Spinal cord (tissue), 10 donors: ENCODE results near the gene TSC22D4. TPM values are rescaled to one million over a fixed set of nuclear protein-coding genes. Genes with fewer than 3 reads are reported as not detected.
"Not testable (repeated sequence)": the region's sequence is repeated elsewhere in the genome, so short reads cannot be mapped to it uniquely, and the experiment has no call there.

Source experiments
- DNase-seq, 6 donors: peaks; one replicate each; pipeline versions ENCODE4 v3.0.0 to v3.0.0-alpha.2; 2013 to 2015; ENCODE audit warnings: low spot score in 6 of 6, low read depth in 4 of 6
- H3K27ac ChIP-seq: one replicate; pipeline ENCODE4 v1.5.1; 2013; ENCODE audit warnings: low read depth, low read length, control low read depth
- H3K27me3 ChIP-seq: one replicate; pipeline ENCODE4 v1.6.1; 2013; ENCODE audit warnings: low read length; ENCODE audit not compliant: control insufficient read depth, insufficient read depth
- H3K36me3 ChIP-seq: one replicate; pipeline ENCODE4 v1.6.1; 2013; ENCODE audit warnings: low read length; ENCODE audit not compliant: control insufficient read depth, insufficient read depth
- H3K4me1 ChIP-seq: one replicate; pipeline ENCODE4 v1.6.1; 2013; ENCODE audit warnings: low read length; ENCODE audit not compliant: control insufficient read depth, insufficient read depth
- H3K4me3 ChIP-seq: one replicate; pipeline ENCODE4 v1.5.1; 2013; ENCODE audit warnings: low read depth, low read length, control low read depth
- H3K9me3 ChIP-seq: one replicate; pipeline ENCODE4 v1.6.1; 2013; ENCODE audit warnings: low read length; ENCODE audit not compliant: control insufficient read depth, insufficient read depth
- WGBS: methylation state at CpG from one replicate; pipeline ENCODE4 v1.1.5; 2013; ENCODE audit warnings: missing lambda C conversion rate; ENCODE audit not compliant: insufficient coverage; 5-methylcytosine and 5-hydroxymethylcytosine counted together
- long read RNA-seq, 4 donors: transcript quantifications; one replicate each; lab custom pipeline, GENCODE V29; 2026
- polyA plus RNA-seq, 2 donors: library from polyadenylated mRNA; unstranded; fragments of 120-200 nt; gene quantifications; one replicate each; pipeline ENCODE4 v1.2.1, GENCODE V29; 2013; ENCODE audit not compliant: insufficient read length in 2 of 2
- total RNA-seq, 2 donors: library from RNA; depleted of rRNA in 1 of 2; stranded (reverse); fragments of 120-200 nt in 1 of 2; fragments of >200 nt in 1 of 2; gene quantifications; one replicate each; pipeline versions ENCODE4 v1.2.3 to v1.2.4, GENCODE V29; 2013 to 2014
- donor health status: healthy.

Gene TSC22D4
- total RNA-seq (100 to 1,000 TPM in 1 of 2 donors, 10 to 100 TPM in 1; 67.4 to 141 TPM), polyA plus RNA-seq (100 to 1,000 TPM; 326 to 376 TPM)
- long read RNA-seq, donor 1, transcript TSC22D4-201 (5 exons, 2,383 nt), result minor isoform, 7 of 311 reads
- long read RNA-seq, donor 1, transcript TSC22D4-203 (3 exons, 1,071 nt), result major isoform, 203 of 311 reads
- long read RNA-seq, donor 1, partial matches to known transcripts, result 88 of 311 reads
- long read RNA-seq, donor 1, other reads (novel, unspliced or antisense), result 11 of 311 reads
- long read RNA-seq, donor 2, transcript TSC22D4-203 (3 exons, 1,071 nt), result major isoform, 138 of 166 reads
- long read RNA-seq, donor 2, partial matches to known transcripts, result 18 of 166 reads
- long read RNA-seq, donor 2, other reads (novel, unspliced or antisense), result 5 of 166 reads
- long read RNA-seq, donor 3, transcript TSC22D4-201 (5 exons, 2,383 nt), result minor isoform, 5 of 175 reads
- long read RNA-seq, donor 3, transcript TSC22D4-203 (3 exons, 1,071 nt), result major isoform, 141 of 175 reads
- long read RNA-seq, donor 3, partial matches to known transcripts, result 15 of 175 reads
- long read RNA-seq, donor 3, other reads (novel, unspliced or antisense), result 12 of 175 reads
- long read RNA-seq, donor 4, transcript TSC22D4-201 (5 exons, 2,383 nt), result major isoform, 15 of 603 reads
- long read RNA-seq, donor 4, partial matches to known transcripts, result 526 of 603 reads
- long read RNA-seq, donor 4, other reads (novel, unspliced or antisense), result 59 of 603 reads

- Histone ChIP-seq H3K4me3 (peak within 1 kb of the TSS; percentile 97), H3K9me3 (no peaks in the 10 kb centered on the region), H3K27me3 (no peaks in the 10 kb centered on the region), H3K36me3 (peaks cover 34% of the 10 kb centered on the region), H3K27ac (peak within 1 kb of the TSS; percentile 87), H3K4me1 (peaks cover 59% of the 10 kb centered on the region)
- WGBS, result 0% methylated on average over 23 of the region's 27 CpGs
- peak in 5 of 6 donors; percentile 83 to 97 (median 88) for DNase-seq
These were observed at the start of gene TSC22D4 for GRCh38 chr7:100478958-100479660. TSC22D4 (minus strand) TSS chr7:100479214; CDS start chr7:100478038, 1,176 bp downstream.

- WGBS, result 76% methylated on average over 7 of the region's 12 CpGs
- H3K36me3 ChIP-seq, H3K9me3 ChIP-seq, H3K4me1 ChIP-seq, DNase-seq, H3K27ac ChIP-seq, H3K27me3 ChIP-seq, H3K4me3 ChIP-seq: not testable (repeated sequence)
These were observed 49.3 kb upstream of the TSC22D4 start for GRCh38 chr7:100528108-100528866.

- no CpG with 5 or more reads among the region's 34 CpGs for WGBS
- H3K36me3 ChIP-seq, H3K9me3 ChIP-seq, DNase-seq, H3K4me3 ChIP-seq, H3K27me3 ChIP-seq, H3K4me1 ChIP-seq, H3K27ac ChIP-seq: not testable (repeated sequence)
These were observed 44.2 kb upstream of the TSC22D4 start for GRCh38 chr7:100523192-100523591.

- not testable (repeated sequence) for DNase-seq, H3K4me3 ChIP-seq, H3K36me3 ChIP-seq, H3K27me3 ChIP-seq, H3K9me3 ChIP-seq, H3K4me1 ChIP-seq, H3K27ac ChIP-seq
- no CpG with 5 or more reads among the region's 3 CpGs for WGBS
These were observed 43.0 kb upstream of the TSC22D4 start for GRCh38 chr7:100521909-100522593.

GRCh38 chr7:100521076-100521475 is 42.1 kb upstream of the TSC22D4 start:
- Histone ChIP-seq H3K36me3 (no peaks in the 10 kb centered on the region), H3K4me1 (no peaks in the 10 kb centered on the region), H3K9me3 (no peaks in the 10 kb centered on the region), H3K27ac (no peak overlapping the region), H3K27me3 (no peaks in the 10 kb centered on the region), H3K4me3 (no peak overlapping the region)
- no CpG with 5 or more reads among the region's 2 CpGs for WGBS
- DNase-seq, result no peak

GRCh38 chr7:100520138-100520537 is 41.1 kb upstream of the TSC22D4 start:
- H3K27me3 ChIP-seq, result no peaks in the 10 kb centered on the region
- H3K9me3 ChIP-seq, result no peaks in the 10 kb centered on the region
- no peaks in the 10 kb centered on the region for H3K4me1 ChIP-seq
- no peak for DNase-seq
- H3K36me3 ChIP-seq, result no peaks in the 10 kb centered on the region
- no peak overlapping the region for H3K4me3 ChIP-seq
- no CpG with 5 or more reads among the region's 1 CpG for WGBS
- no peak overlapping the region for H3K27ac ChIP-seq

GRCh38 chr7:100519580-100519979 is 40.6 kb upstream of the TSC22D4 start:
- H3K27me3 ChIP-seq, result no peaks in the 10 kb centered on the region
- 75% methylated on average over 2 of the region's 6 CpGs for WGBS
- DNase-seq, result no peak
- H3K9me3 ChIP-seq, result no peaks in the 10 kb centered on the region
- H3K4me3 ChIP-seq, result no peak overlapping the region
- no peaks in the 10 kb centered on the region for H3K4me1 ChIP-seq
- H3K27ac ChIP-seq, result no peak overlapping the region
- no peaks in the 10 kb centered on the region for H3K36me3 ChIP-seq

- no peaks in the 10 kb centered on the region for H3K36me3 ChIP-seq
- H3K4me3 ChIP-seq, result no peak overlapping the region
- no peaks in the 10 kb centered on the region for H3K27me3 ChIP-seq
- no peaks in the 10 kb centered on the region for H3K9me3 ChIP-seq
- 100% methylated on average over 1 of the region's 2 CpGs for WGBS
- no peak overlapping the region for H3K27ac ChIP-seq
- no peaks in the 10 kb centered on the region for H3K4me1 ChIP-seq
- DNase-seq, result no peak
These were observed 38.3 kb upstream of the TSC22D4 start for GRCh38 chr7:100517305-100517704.
